HG02759 (cell line): ENCODE data around the gene STX12.
"Not testable (repeated sequence)": the region's sequence is repeated elsewhere in the genome, so short reads cannot be mapped to it uniquely, and the experiment has no call there.

ENCODE experiments used
- ATAC-seq: cut with Tn5 transposase; IDR thresholded peaks from one replicate; pipeline ENCODE4 v1.9.1; 2021; ENCODE audit warnings: mild to moderate bottlenecking, moderate library complexity; ENCODE audit not compliant: unreplicated experiment

Gene STX12

DNA sequence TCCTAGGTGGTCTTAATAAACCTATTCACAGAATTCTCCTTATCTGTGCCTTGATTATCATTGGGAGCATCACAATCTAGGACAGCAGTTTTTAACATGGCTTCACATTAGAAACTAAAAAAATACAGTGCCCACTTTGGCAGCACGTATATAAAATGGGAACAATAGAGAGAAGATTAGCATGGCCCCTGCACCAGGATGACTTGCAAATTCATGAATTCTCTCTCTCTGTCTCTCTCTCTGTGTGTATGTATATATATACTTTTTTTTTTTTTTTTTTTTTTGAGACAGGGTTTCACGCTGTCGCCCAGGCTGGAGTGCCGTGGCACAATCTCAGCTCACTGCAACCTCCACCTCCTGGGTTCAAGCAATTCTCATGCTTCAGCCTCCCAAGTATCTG, 51.4 kb downstream of the STX12 start:
- no peak for ATAC-seq

DNA sequence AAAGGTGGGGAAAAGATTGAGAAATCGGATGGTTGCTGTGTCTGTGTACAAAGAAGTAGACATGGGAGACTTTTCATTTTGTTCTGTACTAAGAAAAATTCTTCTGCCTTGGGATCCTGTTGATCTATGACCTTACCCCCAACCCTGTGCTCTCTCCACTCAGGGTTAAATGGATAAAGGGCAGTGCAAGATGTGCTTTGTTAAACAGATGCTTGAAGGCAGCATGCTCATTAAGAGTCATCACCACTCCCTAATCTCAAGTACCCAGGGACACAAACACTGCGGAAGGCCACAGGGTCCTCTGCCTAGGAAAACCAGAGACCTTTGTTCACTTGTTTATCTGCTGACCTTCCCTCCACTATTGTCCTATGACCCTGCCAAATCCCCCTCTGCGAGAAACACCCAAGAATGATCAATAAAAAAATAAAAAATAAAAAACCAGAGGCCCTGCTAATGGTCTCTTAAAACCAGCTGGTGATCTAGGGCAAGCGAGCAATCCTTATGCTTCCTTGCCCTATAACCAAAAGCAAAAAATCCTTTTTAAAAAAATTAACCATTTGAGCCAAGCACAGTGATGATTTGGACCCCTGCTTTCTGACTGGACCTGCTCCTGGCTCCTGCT, 56.4 kb downstream of the STX12 start:
- ATAC-seq, result not testable (repeated sequence)

DNA sequence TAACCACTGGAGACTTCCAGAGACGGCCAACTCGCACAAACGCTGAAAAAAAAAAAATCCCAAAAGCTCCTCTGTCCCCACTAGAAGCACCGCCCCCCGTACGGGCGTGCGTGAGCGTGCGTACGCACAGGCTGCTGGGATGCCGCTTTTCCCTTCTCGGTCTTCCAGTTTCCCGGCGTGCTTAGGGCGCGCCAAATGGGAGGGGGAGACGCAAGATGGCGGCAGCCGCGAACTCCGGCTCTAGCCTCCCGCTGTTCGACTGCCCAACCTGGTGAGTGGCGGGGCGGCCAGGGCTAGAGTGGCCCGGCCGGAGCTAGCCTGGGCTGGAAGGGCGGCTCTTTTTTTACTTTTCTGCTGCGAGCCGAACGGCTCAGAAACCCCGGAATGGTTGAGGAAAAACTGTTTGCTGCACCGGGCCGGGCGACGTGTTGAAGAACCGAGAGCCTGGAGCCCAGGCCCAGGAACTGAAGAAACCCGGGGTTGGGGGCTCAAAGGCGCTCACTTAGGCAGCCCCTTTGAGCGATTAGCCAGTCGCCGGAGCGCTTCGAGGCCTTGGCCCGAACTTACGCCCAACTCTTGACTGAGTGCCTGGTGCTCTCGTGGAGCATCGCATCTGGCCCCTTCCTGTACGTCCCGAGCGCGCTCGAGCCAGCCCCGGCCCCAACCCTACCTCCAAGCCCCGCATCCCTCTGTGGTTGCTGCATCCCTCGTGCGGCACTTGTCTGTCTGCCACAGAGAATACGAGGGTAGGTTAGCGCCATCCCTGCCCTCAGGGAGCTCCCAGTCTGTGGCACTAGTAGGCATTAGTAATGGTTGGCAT, 57.8 kb downstream of the STX12 start, which contains the start of gene PPP1R8:
Gene PPP1R8, plus strand, starts transcription at position 162 of the 820 bp plus-strand sequence. Its CDS starts 54 bp downstream, at position 216.
- peak; percentile 97 for ATAC-seq

DNA sequence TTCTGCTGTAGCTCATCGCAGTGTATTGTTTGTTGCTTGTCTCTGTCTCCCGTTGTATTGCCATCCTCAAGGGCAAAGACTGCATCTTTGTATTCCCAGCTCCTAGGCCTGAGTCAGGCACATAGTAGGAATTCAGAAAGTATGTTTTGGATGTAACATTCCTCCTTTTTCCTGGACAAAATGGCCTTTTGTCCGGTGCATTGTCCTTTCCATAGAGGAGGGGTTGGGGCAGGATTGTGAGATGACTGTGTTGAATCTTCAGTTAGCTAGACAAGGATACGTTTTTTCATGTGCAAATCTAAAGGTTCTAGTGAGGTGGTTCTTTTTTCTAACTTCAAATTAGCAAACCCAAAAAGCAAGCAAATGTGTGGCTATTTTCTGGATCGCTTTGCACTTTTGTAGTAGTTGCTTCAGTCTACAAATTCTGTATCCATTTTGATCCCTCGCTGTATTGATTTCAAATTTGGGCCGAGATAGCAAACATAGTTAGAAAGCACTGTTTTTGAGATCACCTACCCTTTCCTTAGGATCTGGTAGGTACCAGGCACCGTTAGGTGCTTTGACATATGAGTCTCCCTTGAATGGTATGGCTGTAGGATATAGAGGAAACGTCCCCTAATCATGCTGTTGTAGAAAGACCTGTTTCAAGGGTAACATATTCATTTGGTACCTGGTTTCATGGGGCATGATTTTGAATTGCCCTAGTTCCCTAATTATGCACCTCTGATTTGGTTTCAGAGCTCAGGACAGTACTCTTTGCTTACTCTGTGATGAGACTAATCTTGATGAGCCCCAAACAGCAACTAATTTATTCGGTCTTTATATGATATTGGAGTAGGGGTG, 58.8 kb downstream of the STX12 start:
- ATAC-seq, result no peak

DNA sequence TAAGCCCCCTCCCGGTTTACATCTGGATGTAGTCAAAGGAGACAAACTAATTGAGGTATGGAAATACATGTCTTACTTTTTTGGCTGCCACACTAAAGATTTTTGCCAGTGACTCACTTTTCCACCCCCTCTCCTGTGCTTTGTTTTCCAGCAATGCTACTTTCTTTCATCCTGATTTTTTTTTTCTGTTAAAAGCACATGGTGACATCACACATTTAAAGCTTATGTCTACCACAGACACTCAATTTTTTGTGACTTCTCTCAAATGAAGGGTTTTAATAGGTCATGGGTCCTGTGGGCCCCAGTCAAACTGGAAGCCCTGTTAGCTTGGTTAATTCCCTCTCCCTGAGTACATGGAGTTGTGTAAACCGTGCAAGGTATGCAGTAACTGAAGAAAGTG, 59.7 kb downstream of the STX12 start:
- no peak for ATAC-seq

DNA sequence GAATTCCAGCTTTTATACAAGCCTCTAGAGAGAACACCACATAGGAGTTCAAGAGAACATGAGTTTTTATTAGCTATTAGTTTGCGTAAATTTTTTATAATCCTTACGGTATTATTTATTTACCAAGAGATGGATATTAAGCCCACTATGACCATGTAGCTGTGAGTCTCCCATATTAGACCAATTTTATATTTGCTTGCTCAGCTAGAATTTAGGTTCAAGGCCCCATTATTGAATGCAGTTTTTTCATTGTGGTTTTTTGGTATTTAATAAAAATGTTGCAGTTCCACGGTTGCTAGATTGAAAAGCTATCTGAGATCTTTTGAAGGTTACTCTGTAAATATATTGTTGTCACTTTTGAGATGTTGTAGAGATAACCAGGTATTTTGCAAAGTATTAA, 60.5 kb downstream of the STX12 start:
- ATAC-seq, result no peak

DNA sequence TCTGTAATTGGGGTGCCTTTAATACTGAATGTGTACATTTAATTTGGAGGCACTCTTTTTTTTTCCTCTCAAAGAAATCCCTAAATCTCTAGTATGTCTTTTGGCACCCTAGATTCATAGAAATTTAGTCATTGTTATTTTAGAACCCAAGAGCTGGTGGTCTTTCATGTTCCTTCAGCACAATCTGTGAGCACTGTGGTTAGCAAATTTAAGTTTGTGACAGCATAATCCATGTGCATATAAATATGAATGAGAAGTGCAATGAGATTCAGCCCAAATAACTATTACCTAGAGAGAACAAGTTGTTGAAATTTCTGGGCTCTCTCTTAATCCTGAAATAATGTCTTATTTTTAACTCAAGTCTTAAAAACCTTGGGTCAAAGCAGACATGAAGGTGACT, 62.0 kb downstream of the STX12 start:
- no peak for ATAC-seq

DNA sequence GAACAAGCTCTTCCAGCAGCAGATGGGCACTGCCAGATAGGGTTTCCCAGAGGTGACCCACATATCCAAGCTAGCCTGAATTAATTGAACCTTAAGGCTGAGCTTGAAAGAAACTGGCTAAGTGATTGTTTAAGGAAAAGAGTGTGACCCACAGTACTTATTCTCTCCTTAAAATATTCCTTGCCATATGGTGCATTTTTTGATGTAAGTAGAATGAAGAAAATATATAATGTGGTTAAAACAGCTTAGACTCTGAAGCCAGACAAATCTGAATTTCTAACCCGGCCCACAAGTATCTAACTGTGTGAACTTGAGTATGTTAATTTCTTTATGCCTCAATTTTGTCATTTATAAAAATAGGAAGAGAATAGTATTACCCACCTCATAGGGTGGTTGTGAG, 62.5 kb downstream of the STX12 start:
- ATAC-seq, result no peak

DNA sequence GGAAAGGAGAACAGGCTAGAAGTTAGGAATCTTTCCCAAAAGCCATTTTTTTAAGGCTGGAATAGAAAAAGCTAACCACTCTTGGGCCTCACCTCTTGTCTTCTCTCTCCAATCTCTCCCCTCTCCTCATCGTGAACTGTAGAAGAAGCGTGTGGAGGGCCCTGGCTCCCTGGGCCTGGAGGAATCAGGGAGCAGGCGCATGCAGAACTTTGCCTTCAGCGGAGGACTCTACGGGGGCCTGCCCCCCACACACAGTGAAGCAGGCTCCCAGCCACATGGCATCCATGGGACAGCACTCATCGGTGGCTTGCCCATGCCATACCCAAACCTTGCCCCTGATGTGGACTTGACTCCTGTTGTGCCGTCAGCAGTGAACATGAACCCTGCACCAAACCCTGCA, 76.9 kb downstream of the STX12 start:
- ATAC-seq, result no peak

DNA sequence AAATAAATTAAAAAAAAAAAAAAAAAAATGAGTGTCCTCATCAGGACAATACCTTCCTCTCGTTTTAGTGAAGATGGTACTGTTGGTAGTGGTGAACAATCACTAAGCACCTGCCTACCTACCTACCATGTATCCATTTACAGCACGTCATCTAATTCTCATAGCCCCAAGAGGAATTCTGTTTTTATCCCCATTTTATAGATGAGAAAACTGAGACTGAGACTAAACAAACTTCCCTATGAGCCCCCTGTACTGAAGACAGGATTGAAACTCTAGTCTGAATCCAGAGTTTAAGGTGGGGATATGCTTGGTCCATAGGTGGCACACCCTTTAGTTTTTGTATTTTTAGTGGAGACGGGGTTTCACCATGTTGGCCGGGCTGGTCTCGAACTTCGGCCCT, 82.1 kb downstream of the STX12 start:
- no peak for ATAC-seq

DNA sequence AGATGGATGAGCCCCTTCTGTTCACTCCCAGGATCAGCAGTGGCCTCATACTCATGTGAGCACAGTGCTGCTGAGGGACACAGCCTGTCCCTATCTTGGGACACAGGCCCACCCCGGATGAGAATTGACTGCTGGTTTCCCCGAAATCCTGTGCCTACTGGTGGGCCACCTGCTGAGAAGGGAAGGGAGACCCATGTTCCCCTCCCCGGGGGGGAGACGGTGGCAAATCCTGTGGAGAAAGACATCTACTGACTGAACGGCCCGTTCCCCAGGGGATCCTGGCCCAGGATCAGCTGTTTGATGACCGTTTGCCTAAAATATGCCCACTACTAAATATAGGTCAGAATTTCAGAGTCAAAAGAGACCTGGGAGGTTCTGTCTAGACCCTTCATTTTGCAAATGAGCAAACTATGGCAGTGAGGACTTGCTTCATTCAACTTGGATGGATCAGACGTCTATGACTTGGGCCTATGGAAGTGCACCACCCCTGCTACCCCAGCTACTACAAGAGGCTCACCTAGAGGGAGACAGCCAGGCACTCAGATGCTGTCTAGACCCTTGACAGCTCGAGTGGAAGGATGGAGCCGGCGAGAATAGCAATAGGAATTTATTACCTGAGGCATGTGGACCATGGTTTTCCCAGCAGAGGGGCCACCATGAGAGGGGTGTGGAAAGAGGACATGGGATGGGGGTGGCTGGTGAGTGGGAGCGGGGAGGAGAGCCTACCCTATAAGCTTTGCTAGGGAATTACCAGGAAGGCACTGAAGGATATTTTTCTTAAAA, 83.7 kb downstream of the STX12 start:
- ATAC-seq, result no peak

DNA sequence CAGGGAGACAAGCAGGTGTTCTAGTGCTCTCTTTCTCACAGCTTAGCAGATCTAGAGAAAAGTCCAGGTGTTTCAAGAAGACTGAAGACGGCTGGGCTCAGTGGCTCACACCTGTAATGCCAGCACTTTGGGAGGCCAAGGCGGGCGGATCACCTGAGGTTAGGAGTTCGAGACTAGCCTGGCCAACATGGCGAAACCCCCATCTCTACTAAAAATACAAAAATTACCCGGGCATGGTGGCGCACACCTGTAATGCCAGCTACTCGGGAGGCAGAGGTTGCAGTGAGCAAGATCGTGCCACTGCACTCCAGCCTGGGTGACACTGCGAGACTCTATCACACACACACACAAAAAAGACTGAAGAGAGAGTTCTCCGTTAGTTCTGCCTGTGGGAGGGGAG, 84.5 kb downstream of the STX12 start:
- ATAC-seq, result not testable (repeated sequence)

DNA sequence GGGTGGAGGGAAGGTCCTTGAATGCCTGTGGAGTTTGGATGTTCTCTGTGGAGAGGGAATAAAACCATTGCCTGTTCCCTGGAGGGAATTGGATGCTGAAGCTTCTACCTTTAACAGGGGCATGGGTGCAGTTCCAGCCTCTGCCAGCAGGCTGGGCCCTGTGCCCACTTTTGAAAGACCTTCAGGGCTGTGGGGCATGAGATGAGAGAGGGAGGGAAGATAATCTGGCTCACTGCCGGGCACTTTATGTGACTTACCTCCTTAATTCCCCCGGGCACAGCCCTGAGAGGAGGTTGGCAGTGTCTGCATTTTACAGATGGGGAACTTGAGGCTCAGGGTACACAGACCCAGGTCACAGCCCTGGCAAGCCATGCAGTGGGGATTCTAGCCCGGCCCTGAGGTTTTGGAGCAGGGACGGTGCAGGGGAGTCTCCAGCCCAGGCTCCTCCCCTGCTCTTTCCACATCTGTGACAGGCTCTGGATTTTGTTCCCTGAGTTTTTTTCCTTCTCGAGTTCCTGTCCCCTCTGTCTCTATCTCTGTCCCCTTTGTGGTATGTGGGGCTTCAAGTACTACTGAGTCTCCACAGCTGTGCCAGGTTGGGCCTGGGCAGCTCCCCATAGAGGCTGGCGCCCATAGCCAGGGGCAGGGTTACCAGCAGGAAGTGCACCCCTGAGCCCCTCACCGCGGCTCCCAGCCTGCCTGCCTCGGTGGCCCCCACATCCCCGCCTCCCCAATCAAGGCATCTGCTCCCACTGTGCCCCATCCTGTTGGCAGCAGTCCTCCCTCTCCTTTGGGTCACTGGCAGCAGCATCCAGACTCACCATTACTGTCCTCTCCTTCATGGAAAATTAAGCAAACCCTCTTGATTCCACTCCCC, 85.3 kb downstream of the STX12 start:
- ATAC-seq, result peak; percentile 74

DNA sequence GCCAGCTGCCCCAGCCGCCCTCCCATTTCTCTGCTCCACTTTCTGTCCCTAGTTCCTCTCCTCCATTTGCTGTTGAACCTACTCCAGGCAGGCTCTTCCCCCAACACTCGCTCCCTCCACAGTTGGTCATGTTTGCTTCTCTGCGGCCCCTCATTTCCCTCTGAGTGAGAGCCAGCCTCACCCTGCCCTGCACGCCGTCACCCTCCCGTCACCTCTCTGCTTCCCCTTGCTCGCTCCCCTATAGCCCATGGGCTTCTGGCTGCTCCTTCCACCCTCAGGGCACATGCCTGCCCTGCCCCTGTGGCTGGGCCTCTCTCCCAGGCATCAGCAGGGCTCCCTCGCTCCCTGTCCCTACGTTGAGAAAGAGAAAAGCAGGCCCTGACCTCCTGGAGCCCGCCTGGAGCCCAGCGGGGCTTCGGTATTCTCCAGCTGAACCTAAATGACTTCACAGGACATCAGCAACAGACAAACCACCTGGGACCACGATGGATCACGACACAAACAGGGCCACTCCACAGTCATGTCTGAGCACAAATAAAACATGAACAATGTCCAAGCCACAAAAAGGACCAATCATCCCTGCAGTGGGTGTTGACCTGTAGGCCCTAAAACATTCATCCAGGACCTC, 86.0 kb downstream of the STX12 start:
- ATAC-seq, result no peak

DNA sequence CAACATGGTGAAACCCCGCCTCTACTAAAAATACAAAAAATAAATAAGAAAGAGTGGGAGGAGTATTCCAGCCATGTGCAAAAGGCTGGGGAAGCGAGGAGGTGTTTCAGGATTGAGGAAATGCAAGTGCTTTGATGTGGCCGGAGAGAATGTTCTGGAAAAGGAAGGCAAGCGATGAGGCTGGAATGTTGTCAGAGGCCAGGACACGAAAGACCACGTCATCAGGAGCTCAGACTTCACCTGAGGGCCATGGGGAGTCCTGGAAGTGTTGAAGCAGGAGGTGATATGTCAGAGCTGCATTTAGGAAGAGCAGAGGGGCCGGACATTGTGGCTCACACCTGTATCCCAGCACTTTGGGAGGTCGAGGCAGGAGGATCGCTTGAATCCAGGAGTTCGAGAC, 88.4 kb downstream of the STX12 start:
- ATAC-seq, result no peak

DNA sequence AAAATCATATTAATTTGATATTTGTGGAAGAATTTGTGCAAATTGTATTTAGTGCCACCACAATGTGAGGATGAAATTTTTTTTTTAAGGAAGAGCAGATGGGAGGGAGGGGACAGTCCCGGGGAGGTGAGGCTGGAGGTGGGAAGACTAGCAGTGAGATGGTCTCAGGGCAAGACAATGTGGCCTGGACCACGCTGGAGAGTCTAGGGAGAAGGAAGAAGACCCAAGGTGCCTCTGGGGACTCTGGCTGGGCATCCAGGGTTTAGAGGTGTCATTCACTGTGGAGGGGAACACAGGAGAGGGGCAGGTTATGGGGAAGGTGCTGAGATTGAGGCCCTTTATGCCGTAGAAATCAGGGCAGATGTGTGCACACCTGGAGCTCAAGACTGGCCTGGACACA, 89.0 kb downstream of the STX12 start:
- no peak for ATAC-seq

DNA sequence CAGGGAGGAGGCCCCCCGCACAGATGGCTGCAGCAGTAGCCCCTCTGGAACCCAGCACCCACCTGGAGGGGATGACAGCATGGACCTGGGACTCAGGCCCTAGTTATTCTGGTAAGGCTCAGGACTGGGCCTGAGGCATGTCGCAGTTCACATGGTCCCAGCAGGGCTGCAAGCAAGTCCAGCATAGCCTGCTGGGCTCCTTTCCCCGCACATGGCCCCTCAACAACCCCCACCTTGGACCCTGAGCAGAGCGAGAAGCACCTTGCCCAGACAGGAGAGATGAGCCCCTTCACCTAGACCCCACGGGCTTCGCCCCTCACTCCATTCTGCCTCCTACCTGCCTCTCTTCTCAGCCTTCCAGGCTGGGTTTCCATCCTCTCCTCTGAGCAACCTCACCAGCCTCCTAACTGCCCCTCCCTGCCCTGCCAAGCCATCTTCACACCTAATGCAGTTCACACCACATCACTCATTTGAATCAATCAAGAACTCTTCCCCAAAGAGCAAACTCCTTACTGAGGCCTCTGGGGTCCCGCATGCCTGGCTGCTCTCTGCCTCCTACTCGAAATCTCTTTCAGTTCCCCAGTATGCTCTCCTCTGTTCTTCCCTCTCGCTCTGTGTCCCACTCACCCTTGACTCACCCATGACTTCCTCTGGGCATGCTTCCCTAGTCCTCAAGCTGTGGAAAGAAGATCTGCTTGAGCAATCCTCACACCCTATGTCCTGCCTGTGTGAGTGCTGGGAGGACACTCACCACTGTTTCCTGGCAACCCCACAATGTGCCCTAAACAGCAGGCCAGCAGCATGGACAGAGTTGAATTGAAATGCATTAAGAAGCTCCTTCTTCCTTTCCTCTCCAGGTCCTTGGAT, 89.9 kb downstream of the STX12 start:
- ATAC-seq, result no peak

DNA sequence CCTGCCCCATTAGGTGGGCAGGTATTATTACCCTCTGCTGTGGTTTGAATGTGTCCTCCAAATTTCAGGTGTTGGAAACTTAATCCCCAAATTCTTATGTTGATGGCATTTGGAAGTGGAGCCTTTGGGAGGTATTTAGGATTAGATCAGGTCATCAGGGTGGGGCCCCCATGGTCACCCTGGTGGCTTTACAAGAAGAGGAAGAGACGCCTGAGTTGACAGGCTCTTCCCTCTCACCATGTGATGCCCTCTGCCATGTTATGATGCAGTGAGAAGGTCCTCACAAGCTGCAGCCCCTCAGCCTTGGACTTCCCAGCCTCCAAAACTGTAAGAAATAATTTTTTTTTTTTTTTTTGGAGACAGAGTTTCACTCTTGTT, 90.5 kb downstream of the STX12 start:
- no peak for ATAC-seq
